ENCODE data around the gene RTN4R.
"Not testable (repeated sequence)": the region's sequence is repeated elsewhere in the genome, so short reads cannot be mapped to it uniquely, and the experiment has no call there.

Gene RTN4R

GRCh38 chr22:20268279-20269012, at the start of gene RTN4R:
RTN4R (minus strand) TSS chr22:20268318; CDS start chr22:20268092, 226 bp downstream.
- no peak for FAIRE-seq
- DNase-seq (ENCODE audit: low spot score), result peak; percentile 29

GRCh38 chr22:20317402-20318042, 49.4 kb upstream of the RTN4R start:
- DNase-seq (ENCODE audit: low spot score); FAIRE-seq: not testable (repeated sequence)

- no peak for FAIRE-seq
- DNase-seq (ENCODE audit: low spot score), result no peak
These were observed 48.8 kb upstream of the RTN4R start for GRCh38 chr22:20316844-20317401.

GRCh38 chr22:20316217-20316843, 48.2 kb upstream of the RTN4R start:
- no peak for DNase-seq (ENCODE audit: low spot score)
- FAIRE-seq, result no peak

- no peak for FAIRE-seq
- DNase-seq (ENCODE audit: low spot score), result no peak
These were observed 47.5 kb upstream of the RTN4R start for GRCh38 chr22:20315337-20316216.

GRCh38 chr22:20314741-20315336, 46.7 kb upstream of the RTN4R start:
- not testable (repeated sequence) for FAIRE-seq

GRCh38 chr22:20314206-20314605, 46.1 kb upstream of the RTN4R start:
- not testable (repeated sequence) for DNase-seq (ENCODE audit: low spot score); FAIRE-seq

More at GRCh38 chr22:20314741-20315336, 46.7 kb upstream of the RTN4R start:
- not testable (repeated sequence) for DNase-seq (ENCODE audit: low spot score)

GRCh38 chr22:20313306-20314077, 45.4 kb upstream of the RTN4R start:
- not testable (repeated sequence) for DNase-seq (ENCODE audit: low spot score); FAIRE-seq

GRCh38 chr22:20312396-20313191, 44.5 kb upstream of the RTN4R start:
- DNase-seq (ENCODE audit: low spot score) (no peak), FAIRE-seq (no peak)

- not testable (repeated sequence) for DNase-seq (ENCODE audit: low spot score); FAIRE-seq
These were observed 43.3 kb upstream of the RTN4R start for GRCh38 chr22:20311249-20312062.

GRCh38 chr22:20310773-20311172, 42.7 kb upstream of the RTN4R start:
- FAIRE-seq; DNase-seq (ENCODE audit: low spot score): not testable (repeated sequence)

- not testable (repeated sequence) for FAIRE-seq; DNase-seq (ENCODE audit: low spot score)
These were observed 42.1 kb upstream of the RTN4R start for GRCh38 chr22:20310180-20310579.

- DNase-seq (ENCODE audit: low spot score); FAIRE-seq: not testable (repeated sequence)
These were observed 40.9 kb upstream of the RTN4R start for GRCh38 chr22:20308806-20309650.

GRCh38 chr22:20307448-20308447, 39.6 kb upstream of the RTN4R start:
- not testable (repeated sequence) for DNase-seq (ENCODE audit: low spot score); FAIRE-seq

GRCh38 chr22:20306646-20307447, 38.7 kb upstream of the RTN4R start:
- not testable (repeated sequence) for DNase-seq (ENCODE audit: low spot score); FAIRE-seq

Data from RCC 7860 (cell line).